Esophagus squamous epithelium (tissue), 4 donors: ENCODE results near the gene LRIG1.

Source experiments
- CTCF ChIP-seq, 6 experiments: fragments of 450-650 bp in 4 of 6; fragments of 200-600 bp in 2 of 6; sonication (generic) in 2 of 6; IDR thresholded peaks; one replicate each; pipeline ENCODE4 v1.5.1; 2016 to 2019; ENCODE audit warnings: antibody characterized with exemption in 6 of 6, mild to moderate bottlenecking in 4 of 6, moderate library complexity in 4 of 6
- POLR2A ChIP-seq, 4 donors: fragments of 450-650 bp; IDR thresholded peaks; one replicate each; pipeline ENCODE4 v1.6.1; 2017; ENCODE audit warnings: antibody characterized with exemption in 4 of 4, mild to moderate bottlenecking in 4 of 4, moderate library complexity in 3 of 4

- TF ChIP-seq CTCF (IDR thresholded peaks at IDR 0.05) (no peak), POLR2A (IDR thresholded peaks at IDR 0.05) (no peak)
Observed at GRCh38 chr3:66473692-66474091, 27.1 kb downstream of the LRIG1 start.
